Measurements from ENCODE around the gene B4GAT1. TPM values are rescaled to one million over a fixed set of nuclear protein-coding genes. Genes with fewer than 3 reads are reported as not detected.

The B4GAT1 gene
- total and polyA plus RNA-seq, 10 of the 15 experiments (the other 5 are each of a cell fraction or from before 2014, with no cell fraction given): 0.55 to 11.1 (median 4.3) TPM

DNA sequence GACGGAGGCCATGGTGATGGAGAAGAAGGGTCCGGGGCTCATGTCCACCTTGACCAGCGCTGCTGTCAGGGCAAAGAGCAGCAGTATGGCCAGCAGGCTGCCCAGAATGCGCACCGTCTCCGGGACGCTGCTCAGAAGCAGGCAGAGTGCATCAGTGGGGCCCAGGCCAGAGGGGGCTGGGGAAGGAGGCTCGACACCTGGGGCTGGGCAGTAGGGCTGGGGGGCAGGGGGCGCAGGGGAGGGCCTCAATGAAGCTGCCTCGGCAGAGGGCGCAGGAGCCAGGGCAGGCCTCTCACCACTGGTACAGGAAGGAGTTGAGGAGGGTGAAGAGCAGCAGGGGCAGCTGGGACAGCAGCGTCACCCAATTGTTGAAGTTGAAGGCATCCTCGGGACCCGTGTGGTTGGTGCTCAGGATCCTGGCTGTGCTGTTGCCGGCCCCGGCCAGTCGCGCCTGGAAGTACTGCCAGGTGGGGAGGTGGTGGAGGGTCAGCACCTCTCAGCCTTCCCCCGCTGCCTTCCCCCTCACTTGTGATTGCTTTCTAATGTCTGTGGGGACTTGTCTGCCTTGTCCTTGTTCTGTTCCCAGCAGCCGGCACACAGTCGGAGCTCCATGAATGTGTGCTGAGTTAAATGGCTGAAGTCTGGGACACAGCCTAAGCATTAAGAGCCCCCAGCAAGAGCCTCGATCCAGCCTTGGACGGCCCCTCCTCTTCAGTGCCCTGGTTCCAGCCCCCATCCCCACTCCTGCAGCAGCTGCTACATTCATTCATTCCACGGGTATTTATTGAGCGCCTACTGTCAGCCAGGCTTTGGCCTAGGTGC, 21.9 kb upstream of the B4GAT1 start (continued):
- TF ChIP-seq, protein P1, sequence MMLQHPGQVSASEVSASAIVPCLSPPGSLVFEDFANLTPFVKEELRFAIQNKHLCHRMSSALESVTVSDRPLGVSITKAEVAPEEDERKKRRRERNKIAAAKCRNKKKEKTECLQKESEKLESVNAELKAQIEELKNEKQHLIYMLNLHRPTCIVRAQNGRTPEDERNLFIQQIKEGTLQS (IDR thresholded peaks at IDR 0.05; ENCODE audit: borderline replicate concordance, extremely low read depth, low read depth, low read length): no peak
- TF ChIP-seq, protein P2, sequence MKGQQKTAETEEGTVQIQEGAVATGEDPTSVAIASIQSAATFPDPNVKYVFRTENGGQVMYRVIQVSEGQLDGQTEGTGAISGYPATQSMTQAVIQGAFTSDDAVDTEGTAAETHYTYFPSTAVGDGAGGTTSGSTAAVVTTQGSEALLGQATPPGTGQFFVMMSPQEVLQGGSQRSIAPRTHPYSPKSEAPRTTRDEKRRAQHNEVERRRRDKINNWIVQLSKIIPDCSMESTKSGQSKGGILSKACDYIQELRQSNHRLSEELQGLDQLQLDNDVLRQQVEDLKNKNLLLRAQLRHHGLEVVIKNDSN (IDR thresholded peaks at IDR 0.05; ENCODE audit: borderline replicate concordance, extremely low read length, insufficient read depth, low read depth, low read length): no peak
- TF ChIP-seq BMI1 (IDR thresholded peaks at IDR 0.05; ENCODE audit: borderline replicate concordance): no peak
- TF ChIP-seq ESRRA (IDR thresholded peaks at IDR 0.05; ENCODE audit: low read length): no peak
- TF ChIP-seq, protein P3, sequence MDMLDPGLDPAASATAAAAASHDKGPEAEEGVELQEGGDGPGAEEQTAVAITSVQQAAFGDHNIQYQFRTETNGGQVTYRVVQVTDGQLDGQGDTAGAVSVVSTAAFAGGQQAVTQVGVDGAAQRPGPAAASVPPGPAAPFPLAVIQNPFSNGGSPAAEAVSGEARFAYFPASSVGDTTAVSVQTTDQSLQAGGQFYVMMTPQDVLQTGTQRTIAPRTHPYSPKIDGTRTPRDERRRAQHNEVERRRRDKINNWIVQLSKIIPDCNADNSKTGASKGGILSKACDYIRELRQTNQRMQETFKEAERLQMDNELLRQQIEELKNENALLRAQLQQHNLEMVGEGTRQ (IDR thresholded peaks at IDR 0.05; ENCODE audit: borderline replicate concordance, low read depth, low read length): no peak
- no peak for TF ChIP-seq MTA3 (IDR thresholded peaks at IDR 0.05; ENCODE audit: borderline replicate concordance, low read length)
- no peak for TF ChIP-seq TAF1 (IDR thresholded peaks at IDR 0.05; ENCODE audit: borderline replicate concordance, low read depth, low read length)
- TF ChIP-seq BACH1 (IDR thresholded peaks at IDR 0.05; ENCODE audit: borderline replicate concordance): no peak

DNA sequence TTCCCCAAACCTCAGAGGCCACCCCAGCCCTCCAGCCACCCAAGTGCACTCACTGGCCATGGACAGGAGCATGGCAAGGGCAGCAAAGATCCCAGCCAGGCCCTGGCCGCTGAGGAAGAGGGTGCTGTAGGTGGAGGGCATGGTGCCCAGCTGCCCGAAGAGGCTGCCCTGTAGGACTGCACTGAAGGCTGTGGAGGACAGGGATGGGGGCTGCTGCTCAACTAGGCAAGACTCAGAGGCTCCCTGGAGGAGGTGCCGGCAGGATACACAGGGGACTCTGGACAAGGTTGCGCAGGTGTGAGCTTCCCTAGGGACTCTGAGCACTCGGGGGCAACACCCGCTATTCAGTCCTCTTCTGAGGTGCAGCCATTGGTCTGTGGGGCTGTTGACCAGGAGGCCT, 21.1 kb upstream of the B4GAT1 start:
- FAIRE-seq: no peak
- no peak for DNase-seq (ENCODE audit: low read depth, low spot score)
- TF ChIP-seq CBX5 (IDR thresholded peaks at IDR 0.05; ENCODE audit: low read depth) (no peak), ZNF207 (IDR thresholded peaks at IDR 0.05; ENCODE audit: borderline replicate concordance) (no peak), NR2F1 (conservative IDR thresholded peaks at IDR 0.05) (no peak), FOXK2 (IDR thresholded peaks at IDR 0.05) (no peak), ATF7 (IDR thresholded peaks at IDR 0.05; ENCODE audit: low read depth) (no peak), SREBF2 (IDR thresholded peaks at IDR 0.05; ENCODE audit: low read length) (no peak)
- TF ChIP-seq, protein P4, sequence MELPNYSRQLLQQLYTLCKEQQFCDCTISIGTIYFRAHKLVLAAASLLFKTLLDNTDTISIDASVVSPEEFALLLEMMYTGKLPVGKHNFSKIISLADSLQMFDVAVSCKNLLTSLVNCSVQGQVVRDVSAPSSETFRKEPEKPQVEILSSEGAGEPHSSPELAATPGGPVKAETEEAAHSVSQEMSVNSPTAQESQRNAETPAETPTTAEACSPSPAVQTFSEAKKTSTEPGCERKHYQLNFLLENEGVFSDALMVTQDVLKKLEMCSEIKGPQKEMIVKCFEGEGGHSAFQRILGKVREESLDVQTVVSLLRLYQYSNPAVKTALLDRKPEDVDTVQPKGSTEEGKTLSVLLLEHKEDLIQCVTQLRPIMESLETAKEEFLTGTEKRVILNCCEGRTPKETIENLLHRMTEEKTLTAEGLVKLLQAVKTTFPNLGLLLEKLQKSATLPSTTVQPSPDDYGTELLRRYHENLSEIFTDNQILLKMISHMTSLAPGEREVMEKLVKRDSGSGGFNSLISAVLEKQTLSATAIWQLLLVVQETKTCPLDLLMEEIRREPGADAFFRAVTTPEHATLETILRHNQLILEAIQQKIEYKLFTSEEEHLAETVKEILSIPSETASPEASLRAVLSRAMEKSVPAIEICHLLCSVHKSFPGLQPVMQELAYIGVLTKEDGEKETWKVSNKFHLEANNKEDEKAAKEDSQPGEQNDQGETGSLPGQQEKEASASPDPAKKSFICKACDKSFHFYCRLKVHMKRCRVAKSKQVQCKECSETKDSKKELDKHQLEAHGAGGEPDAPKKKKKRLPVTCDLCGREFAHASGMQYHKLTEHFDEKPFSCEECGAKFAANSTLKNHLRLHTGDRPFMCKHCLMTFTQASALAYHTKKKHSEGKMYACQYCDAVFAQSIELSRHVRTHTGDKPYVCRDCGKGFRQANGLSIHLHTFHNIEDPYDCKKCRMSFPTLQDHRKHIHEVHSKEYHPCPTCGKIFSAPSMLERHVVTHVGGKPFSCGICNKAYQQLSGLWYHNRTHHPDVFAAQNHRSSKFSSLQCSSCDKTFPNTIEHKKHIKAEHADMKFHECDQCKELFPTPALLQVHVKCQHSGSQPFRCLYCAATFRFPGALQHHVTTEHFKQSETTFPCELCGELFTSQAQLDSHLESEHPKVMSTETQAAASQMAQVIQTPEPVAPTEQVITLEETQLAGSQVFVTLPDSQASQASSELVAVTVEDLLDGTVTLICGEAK (IDR thresholded peaks at IDR 0.05; ENCODE audit: borderline replicate concordance): no peak
- Histone ChIP-seq H3K4me2 (ENCODE audit: control insufficient read depth, insufficient read depth) (no peak overlapping the region), H3K27ac (ENCODE audit: control insufficient read depth, insufficient read depth) (no peak overlapping the region), H3K79me2 (ENCODE audit: control insufficient read depth, insufficient read depth, low read length) (no peaks in the 10 kb centered on the region; the same call in none of the 2 replicates), H3K4me1 (ENCODE audit: control insufficient read depth, insufficient read depth, low read length) (peaks cover 4% of the 10 kb centered on the region; the same call in 1 of the 2 replicates), H3K4me3 (no peak overlapping the region), H3K9me3 (replicated peaks; ENCODE audit: control insufficient read depth, insufficient read depth, low read length) (no peaks in the 10 kb centered on the region), H2AFZ (ENCODE audit: control insufficient read depth, low read depth, low read length) (no peak overlapping the region), H4K20me1 (ENCODE audit: control insufficient read depth, insufficient read depth) (no peaks in the 10 kb centered on the region), H3K36me3 (ENCODE audit: control insufficient read depth in 2 of 2, insufficient read depth in 2 of 2, low read length in 1 of 2) (no peaks in the 10 kb centered on the region; a peak in 2 of 4 replicates), H3K9ac (ENCODE audit: control insufficient read depth, insufficient read depth, low read length) (no peak overlapping the region), H3K27me3 (replicated peaks in 1 of 2; ENCODE audit: control insufficient read depth in 2 of 2, insufficient read depth in 2 of 2, low read length in 1 of 2) (no peaks in the 10 kb centered on the region; a peak in 1 of 4 replicates)
- SMC1A ChIA-PET (ENCODE audit: uncharacterized antibody, unreplicated experiment): no interaction called here
- RAD21 ChIA-PET (ENCODE audit: unreplicated experiment): no interaction called here
- BruUV-seq (replicated peaks): no TSS peak
- WGBS (ENCODE audit: insufficient coverage, insufficient replicate concordance, low lambda C conversion rate, missing lambda C conversion rate): 51% methylated on average over 6 of the region's 6 CpGs
- in situ Hi-C loops (cut with MboI) (no loop called here), intact Hi-C loops (cut with micrococcal nuclease; ENCODE audit: unreplicated experiment) (no loop called here)
- POLR2A ChIA-PET: no interaction called here
- CTCF ChIA-PET: interaction anchor here (0.5 to 5.9 kb wide), 2 partner anchors 13 to 18 kb away, joined by 3 to 91 read pairs; no protein-coding TSS in a partner anchor
- ATAC-seq: no peak
